GM23338 (cell line): ENCODE measurements around the gene UGT2B15. TPM values are rescaled to one million over a fixed set of nuclear protein-coding genes. Genes with fewer than 3 reads are reported as not detected.

Experiments used
- ATAC-seq: fragments of 200-7000 bp; cut with Tn5 transposase; 3 replicates; pipeline ENCODE4 v1.9.1; 2020
- DNase-seq: peaks from one replicate; pipeline ENCODE4 v3.0.0-alpha.2; 2015; ENCODE audit warnings: low spot score
- H2AFZ ChIP-seq: fragments of 200-600 bp; sonication (generic); 2 replicates; pipeline ENCODE4 v1.8.0; 2016; ENCODE audit warnings: antibody characterized with exemption, mild to moderate bottlenecking, moderate library complexity
- H3F3A ChIP-seq: fragments of 200-600 bp; sonication (generic); replicated peaks from 2 replicates; pipeline ENCODE4 v1.8.0; 2017; ENCODE audit warnings: antibody characterized with exemption, mixed run types, low read depth
- H3K27ac ChIP-seq: fragments of 200-600 bp; sonication (generic); 2 replicates; pipeline ENCODE4 v1.6.1; 2016; ENCODE audit warnings: low read depth
- H3K27me3 ChIP-seq: fragments of 200-600 bp; sonication (generic); 2 replicates; pipeline ENCODE4 v1.8.0; 2016; ENCODE audit warnings: mild to moderate bottlenecking, mixed run types, moderate library complexity; ENCODE audit not compliant: insufficient read depth
- H3K36me3 ChIP-seq: fragments of 200-600 bp; sonication (generic); 2 replicates; pipeline ENCODE4 v1.8.0; 2016; ENCODE audit warnings: mild to moderate bottlenecking; ENCODE audit not compliant: insufficient read depth
- H3K4me1 ChIP-seq: fragments of 200-600 bp; sonication (generic); 2 replicates; pipeline ENCODE4 v1.8.0; 2016; ENCODE audit warnings: mild to moderate bottlenecking, moderate library complexity; ENCODE audit not compliant: insufficient read depth
- H3K4me2 ChIP-seq: fragments of 200-600 bp; sonication (generic); 2 replicates; pipeline ENCODE4 v1.7.1; 2017; ENCODE audit warnings: mixed run types
- H3K4me3 ChIP-seq: fragments of 200-600 bp; sonication (generic); 2 replicates; pipeline ENCODE4 v1.6.1; 2016; ENCODE audit warnings: mixed run types
- H3K79me2 ChIP-seq: fragments of 200-600 bp; sonication (generic); replicated peaks from 2 replicates; pipeline ENCODE4 v1.8.0; 2017; ENCODE audit warnings: mild to moderate bottlenecking; ENCODE audit not compliant: insufficient read depth
- H3K9me2 ChIP-seq: fragments of 200-600 bp; sonication (generic); 2 replicates; pipeline ENCODE4 v1.8.0; 2017; ENCODE audit not compliant: insufficient read depth
- H4K20me1 ChIP-seq: fragments of 200-600 bp; sonication (generic); replicated peaks from 2 replicates; pipeline ENCODE4 v1.8.0; 2017; ENCODE audit warnings: mild to moderate bottlenecking; ENCODE audit not compliant: insufficient read depth
- H3K27ac Mint-ChIP-seq: 2 replicates; pipeline ENCODE4 v1.8.0; 2020; ENCODE audit warnings: inconsistent platforms, mild to moderate bottlenecking, moderate library complexity, mixed read lengths
- H3K27me3 Mint-ChIP-seq: 3 replicates; pipeline ENCODE4 v1.8.0; 2022; ENCODE audit warnings: low read depth, mild to moderate bottlenecking, moderate library complexity, mixed read lengths, inconsistent platforms; ENCODE audit not compliant: insufficient read depth, poor library complexity
- H3K36me3 Mint-ChIP-seq: 3 replicates; pipeline ENCODE4 v1.8.0; 2021; ENCODE audit warnings: low read depth, mild to moderate bottlenecking, inconsistent platforms, moderate library complexity, mixed read lengths
- H3K4me1 Mint-ChIP-seq: 3 replicates; pipeline ENCODE4 v1.8.0; 2020; ENCODE audit warnings: mild to moderate bottlenecking, inconsistent platforms, mixed read lengths
- H3K4me3 Mint-ChIP-seq: 3 replicates; pipeline ENCODE4 v1.8.0; 2021; ENCODE audit warnings: moderate library complexity, mild to moderate bottlenecking, inconsistent platforms, mixed read lengths
- H3K9me3 Mint-ChIP-seq: 3 replicates; pipeline ENCODE4 v1.8.0; 2020; ENCODE audit warnings: moderate library complexity, mild to moderate bottlenecking, inconsistent platforms, mixed read lengths
- EZH2 ChIP-seq: fragments of 200-600 bp; sonication (generic); IDR thresholded peaks from one replicate; pipeline ENCODE4 v1.8.0; 2017; ENCODE audit warnings: antibody characterized with exemption, mild to moderate bottlenecking, low read depth; ENCODE audit not compliant: unreplicated experiment
- POLR2AphosphoS5 ChIP-seq: IDR thresholded peaks from 2 replicates; pipeline ENCODE4 v1.6.1; 2016; ENCODE audit warnings: antibody characterized with exemption, low read depth
- ZNF114 ChIP-seq: fragments of 250-450 bp; sonication (Bioruptor Pico); IDR thresholded peaks from 2 replicates; pipeline ENCODE4 v1.5.0; 2020; ENCODE audit warnings: mild to moderate bottlenecking, moderate library complexity
- ZNF331 ChIP-seq: fragments of 250-450 bp; sonication (Bioruptor Pico); IDR thresholded peaks from 2 replicates; pipeline ENCODE4 v1.5.0; 2020; ENCODE audit warnings: low read depth, mild to moderate bottlenecking, moderate library complexity
- ZNF462 ChIP-seq: fragments of 250-450 bp; sonication (Bioruptor Pico); IDR thresholded peaks from 2 replicates; pipeline ENCODE4 v1.5.0; 2020; ENCODE audit warnings: mild to moderate bottlenecking, moderate library complexity
- polyA plus RNA-seq: library from polyadenylated mRNA; unstranded; fragments of >200 nt; fragmentation: Nextera tagmentation; extraction: Ambion mirVana; gene quantifications from 2 replicates; pipeline ENCODE4 v1.2.1, GENCODE V29; 2016
- total RNA-seq: library from RNA; depleted of rRNA; stranded (reverse); fragments of >200 nt; shearing (Covaris generic); gene quantifications from 2 replicates; pipeline ENCODE4 v1.2.3, GENCODE V29; 2014
- TF ChIP-seq, protein P1 (sequence below), 2 experiments: fragments of 200-600 bp in 1 of 2; sonication (generic) in 1 of 2; conservative IDR thresholded peaks; 2 replicates each; pipeline versions ENCODE4 v1.5.1 to v1.6.1; 2016 to 2017; ENCODE audit warnings: antibody characterized with exemption in 2 of 2, low read depth in 2 of 2, mild to moderate bottlenecking in 2 of 2, moderate library complexity in 1 of 2

The UGT2B15 gene
- total and polyA plus RNA-seq, 2 experiments from 2014 or later, result not detected

GRCh38 chr4:68651932-68652331 is 18.5 kb downstream of the UGT2B15 start:
- H4K20me1 ChIP-seq, result no peaks in the 10 kb centered on the region
- DNase-seq (no peak), ATAC-seq (no peak)
- no peak overlapping the region for H3K27ac ChIP-seq
- peaks cover 14% of the 10 kb centered on the region for H3K4me1 ChIP-seq
- 0 out of 2 replicates have a peak, but pooled peaks cover 6% of the 10 kb centered on the region for H3K36me3 ChIP-seq
- Mint-ChIP-seq H3K4me3 (no peak overlapping the region), H3K27me3 (peaks cover 2% of the 10 kb centered on the region), H3K4me1 (peaks cover 14% of the 10 kb centered on the region), H3K36me3 (peaks cover 12% of the 10 kb centered on the region; the same call in 2 of the 3 replicates), H3K27ac (no peak overlapping the region), H3K9me3 (peaks cover 14% of the 10 kb centered on the region)
- no peak overlapping the region for H2AFZ ChIP-seq
- no peaks in the 10 kb centered on the region for H3K27me3 ChIP-seq
- H3K9me2 ChIP-seq, result no peaks in the 10 kb centered on the region; the same call in 1 of the 2 replicates
- no peak overlapping the region for H3K4me3 ChIP-seq
- H3K79me2 ChIP-seq, result no peaks in the 10 kb centered on the region
- H3K4me2 ChIP-seq, result no peak overlapping the region
- no peaks in the 10 kb centered on the region for H3F3A ChIP-seq
- no peak for TF ChIP-seq EZH2
- TF ChIP-seq POLR2AphosphoS5, result no peak
- TF ChIP-seq, protein P1, sequence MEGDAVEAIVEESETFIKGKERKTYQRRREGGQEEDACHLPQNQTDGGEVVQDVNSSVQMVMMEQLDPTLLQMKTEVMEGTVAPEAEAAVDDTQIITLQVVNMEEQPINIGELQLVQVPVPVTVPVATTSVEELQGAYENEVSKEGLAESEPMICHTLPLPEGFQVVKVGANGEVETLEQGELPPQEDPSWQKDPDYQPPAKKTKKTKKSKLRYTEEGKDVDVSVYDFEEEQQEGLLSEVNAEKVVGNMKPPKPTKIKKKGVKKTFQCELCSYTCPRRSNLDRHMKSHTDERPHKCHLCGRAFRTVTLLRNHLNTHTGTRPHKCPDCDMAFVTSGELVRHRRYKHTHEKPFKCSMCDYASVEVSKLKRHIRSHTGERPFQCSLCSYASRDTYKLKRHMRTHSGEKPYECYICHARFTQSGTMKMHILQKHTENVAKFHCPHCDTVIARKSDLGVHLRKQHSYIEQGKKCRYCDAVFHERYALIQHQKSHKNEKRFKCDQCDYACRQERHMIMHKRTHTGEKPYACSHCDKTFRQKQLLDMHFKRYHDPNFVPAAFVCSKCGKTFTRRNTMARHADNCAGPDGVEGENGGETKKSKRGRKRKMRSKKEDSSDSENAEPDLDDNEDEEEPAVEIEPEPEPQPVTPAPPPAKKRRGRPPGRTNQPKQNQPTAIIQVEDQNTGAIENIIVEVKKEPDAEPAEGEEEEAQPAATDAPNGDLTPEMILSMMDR (conservative IDR thresholded peaks at IDR 0.05; ENCODE audit: low read depth in 2 of 2), result no peak
- no peak for TF ChIP-seq ZNF114 (CRISPR knock-in tag)
- no peak for TF ChIP-seq ZNF462 (CRISPR knock-in tag)
- TF ChIP-seq ZNF331 (CRISPR knock-in tag), result no peak
